NB4 (cell line): ENCODE measurements around the gene TMEM184C.

ENCODE experiments used
- DNase-seq: peaks from one replicate; pipeline ENCODE4 v3.0.0; 2010; ENCODE audit warnings: low read depth
- H3K4me3 ChIP-seq: one replicate; pipeline ENCODE4 v1.5.1; 2011; ENCODE audit warnings: mild to moderate bottlenecking, low read depth, low read length, moderate library complexity
- CTCF ChIP-seq: IDR thresholded peaks from one replicate; pipeline ENCODE4 v1.5.1; 2012; ENCODE audit warnings: low read depth, low read length
- MAX ChIP-seq: IDR thresholded peaks from 2 replicates; pipeline ENCODE4 v1.6.1; 2011; ENCODE audit warnings: low read depth, low read length
- MYC ChIP-seq: IDR thresholded peaks from 2 replicates; pipeline ENCODE4 v1.6.1; 2011; ENCODE audit warnings: low read depth, low read length
- POLR2A ChIP-seq: IDR thresholded peaks from 2 replicates; pipeline ENCODE4 v1.6.1; 2011; ENCODE audit warnings: mild to moderate bottlenecking; ENCODE audit not compliant: insufficient read length; ENCODE audit errors: extremely low read depth

TMEM184C gene

GRCh38 chr4:147625733-147626132, 8.5 kb downstream of the TMEM184C start:
- H3K4me3 ChIP-seq = no peak overlapping the region
- TF ChIP-seq POLR2A (no peak), CTCF (no peak), MYC (no peak), MAX (no peak)
- no peak for DNase-seq

GRCh38 chr4:147626903-147627302, 9.7 kb downstream of the TMEM184C start:
- no peak for DNase-seq
- TF ChIP-seq MYC (no peak), CTCF (no peak), POLR2A (no peak), MAX (no peak)
- no peak overlapping the region for H3K4me3 ChIP-seq

GRCh38 chr4:147628415-147628814, 11.2 kb downstream of the TMEM184C start:
- H3K4me3 ChIP-seq = no peak overlapping the region
- no peak for DNase-seq
- TF ChIP-seq MYC = no peak
- TF ChIP-seq MAX = no peak

GRCh38 chr4:147629783-147630730, 12.9 kb downstream of the TMEM184C start:
- TF ChIP-seq MAX (no peak), CTCF (no peak), POLR2A (no peak)
- H3K4me3 ChIP-seq = no peak overlapping the region
- no peak for DNase-seq

GRCh38 chr4:147633113-147633512, 15.9 kb downstream of the TMEM184C start:
- no peak for DNase-seq
- TF ChIP-seq MYC (no peak), CTCF (no peak), POLR2A (no peak), MAX (no peak)
- no peak overlapping the region for H3K4me3 ChIP-seq

- no peak for TF ChIP-seq MAX
- no peak for DNase-seq
- no peak overlapping the region for H3K4me3 ChIP-seq
Measured at GRCh38 chr4:147633643-147634042, 16.4 kb downstream of the TMEM184C start.
